Measurements from ENCODE around the gene FGF4.

The FGF4 gene

GRCh38 chr11:69800278-69800677 lies 25.1 kb upstream of the FGF4 start:
- no peak overlapping the region for H2AFZ ChIP-seq (ENCODE audit: low read depth, low read length, severe bottlenecking)
- no peak for TF ChIP-seq EZH2phosphoT487 (conservative IDR thresholded peaks at IDR 0.05; ENCODE audit: low read length)
- TF ChIP-seq, protein P1, sequence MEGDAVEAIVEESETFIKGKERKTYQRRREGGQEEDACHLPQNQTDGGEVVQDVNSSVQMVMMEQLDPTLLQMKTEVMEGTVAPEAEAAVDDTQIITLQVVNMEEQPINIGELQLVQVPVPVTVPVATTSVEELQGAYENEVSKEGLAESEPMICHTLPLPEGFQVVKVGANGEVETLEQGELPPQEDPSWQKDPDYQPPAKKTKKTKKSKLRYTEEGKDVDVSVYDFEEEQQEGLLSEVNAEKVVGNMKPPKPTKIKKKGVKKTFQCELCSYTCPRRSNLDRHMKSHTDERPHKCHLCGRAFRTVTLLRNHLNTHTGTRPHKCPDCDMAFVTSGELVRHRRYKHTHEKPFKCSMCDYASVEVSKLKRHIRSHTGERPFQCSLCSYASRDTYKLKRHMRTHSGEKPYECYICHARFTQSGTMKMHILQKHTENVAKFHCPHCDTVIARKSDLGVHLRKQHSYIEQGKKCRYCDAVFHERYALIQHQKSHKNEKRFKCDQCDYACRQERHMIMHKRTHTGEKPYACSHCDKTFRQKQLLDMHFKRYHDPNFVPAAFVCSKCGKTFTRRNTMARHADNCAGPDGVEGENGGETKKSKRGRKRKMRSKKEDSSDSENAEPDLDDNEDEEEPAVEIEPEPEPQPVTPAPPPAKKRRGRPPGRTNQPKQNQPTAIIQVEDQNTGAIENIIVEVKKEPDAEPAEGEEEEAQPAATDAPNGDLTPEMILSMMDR (IDR thresholded peaks at IDR 0.05; ENCODE audit: insufficient read depth, low read length, poor library complexity, severe bottlenecking): no peak

GRCh38 chr11:69799582-69799981 lies 24.4 kb upstream of the FGF4 start:
- H3K9ac ChIP-seq (ENCODE audit: low read length): no peak overlapping the region
- H3K79me2 ChIP-seq (ENCODE audit: insufficient read depth, low read length): no peaks in the 10 kb centered on the region
- H3K27me3 ChIP-seq (ENCODE audit: low read length): no peaks in the 10 kb centered on the region
- peak overlapping the region; percentile 10 for H2AFZ ChIP-seq (ENCODE audit: low read depth, low read length, severe bottlenecking)
- no peaks in the 10 kb centered on the region for H3K36me3 ChIP-seq (ENCODE audit: low read length)
- H3K27ac ChIP-seq (ENCODE audit: low read depth, low read length): no peak overlapping the region
- no peak overlapping the region for H3K4me2 ChIP-seq (ENCODE audit: low read depth, low read length, poor library complexity, severe bottlenecking)
- no peaks in the 10 kb centered on the region for H3F3A ChIP-seq (ENCODE audit: insufficient read depth)
- H4K20me1 ChIP-seq (ENCODE audit: low read depth, low read length): no peaks in the 10 kb centered on the region
- no peaks in the 10 kb centered on the region for H3K9me2 ChIP-seq (replicated peaks; ENCODE audit: insufficient read depth, low read length)
- TF ChIP-seq EZH2phosphoT487 (conservative IDR thresholded peaks at IDR 0.05; ENCODE audit: low read length): no peak
- TF ChIP-seq, protein P1 (IDR thresholded peaks at IDR 0.05; ENCODE audit: insufficient read depth, low read length, poor library complexity, severe bottlenecking): no peak
- no peaks in the 10 kb centered on the region for H3K9me3 ChIP-seq (ENCODE audit: insufficient read depth, low read length)
- H3K4me3 ChIP-seq (ENCODE audit: insufficient read depth, low read length, poor library complexity, severe bottlenecking): no peak overlapping the region

More at GRCh38 chr11:69800278-69800677, 25.1 kb upstream of the FGF4 start:
- H3K79me2 ChIP-seq (ENCODE audit: insufficient read depth, low read length): no peaks in the 10 kb centered on the region
- H3K4me3 ChIP-seq (ENCODE audit: insufficient read depth, low read length, poor library complexity, severe bottlenecking): no peak overlapping the region
- H3K4me2 ChIP-seq (ENCODE audit: low read depth, low read length, poor library complexity, severe bottlenecking): no peak overlapping the region
- no peaks in the 10 kb centered on the region for H3F3A ChIP-seq (ENCODE audit: insufficient read depth)
- no peaks in the 10 kb centered on the region for H3K9me2 ChIP-seq (replicated peaks; ENCODE audit: insufficient read depth, low read length)
- H3K36me3 ChIP-seq (ENCODE audit: low read length): no peaks in the 10 kb centered on the region
- no peaks in the 10 kb centered on the region for H4K20me1 ChIP-seq (ENCODE audit: low read depth, low read length)
- no peak overlapping the region for H3K27ac ChIP-seq (ENCODE audit: low read depth, low read length)
- H3K27me3 ChIP-seq (ENCODE audit: low read length): no peaks in the 10 kb centered on the region
- H3K9ac ChIP-seq (ENCODE audit: low read length): no peak overlapping the region
- H3K9me3 ChIP-seq (ENCODE audit: insufficient read depth, low read length): no peaks in the 10 kb centered on the region

- H4K20me1 ChIP-seq (ENCODE audit: low read depth, low read length): no peaks in the 10 kb centered on the region
- H3K27ac ChIP-seq (ENCODE audit: low read depth, low read length): no peak overlapping the region
- TF ChIP-seq, protein P1 (IDR thresholded peaks at IDR 0.05; ENCODE audit: insufficient read depth, low read length, poor library complexity, severe bottlenecking): no peak
- TF ChIP-seq EZH2phosphoT487 (conservative IDR thresholded peaks at IDR 0.05; ENCODE audit: low read length): no peak
- no peaks in the 10 kb centered on the region for H3K27me3 ChIP-seq (ENCODE audit: low read length)
- H3K36me3 ChIP-seq (ENCODE audit: low read length): no peaks in the 10 kb centered on the region
- H3K9ac ChIP-seq (ENCODE audit: low read length): no peak overlapping the region
- no peak overlapping the region for H2AFZ ChIP-seq (ENCODE audit: low read depth, low read length, severe bottlenecking)
- H3K4me3 ChIP-seq (ENCODE audit: insufficient read depth, low read length, poor library complexity, severe bottlenecking): no peak overlapping the region
- no peaks in the 10 kb centered on the region for H3K79me2 ChIP-seq (ENCODE audit: insufficient read depth, low read length)
- H3F3A ChIP-seq (ENCODE audit: insufficient read depth): no peaks in the 10 kb centered on the region
- H3K9me3 ChIP-seq (ENCODE audit: insufficient read depth, low read length): no peaks in the 10 kb centered on the region
- H3K9me2 ChIP-seq (replicated peaks; ENCODE audit: insufficient read depth, low read length): no peaks in the 10 kb centered on the region
- no peak overlapping the region for H3K4me2 ChIP-seq (ENCODE audit: low read depth, low read length, poor library complexity, severe bottlenecking)
Observed at GRCh38 chr11:69799097-69799496, 24.0 kb upstream of the FGF4 start.

Data from SU-DHL-6 (cell line).